HG02798 (cell line): ENCODE measurements around the gene USP32.

Experiments used
- ATAC-seq: cut with Tn5 transposase; IDR thresholded peaks from one replicate; pipeline ENCODE4 v1.9.1; 2021; ENCODE audit warnings: mild to moderate bottlenecking; ENCODE audit not compliant: unreplicated experiment, poor library complexity

Gene USP32

DNA sequence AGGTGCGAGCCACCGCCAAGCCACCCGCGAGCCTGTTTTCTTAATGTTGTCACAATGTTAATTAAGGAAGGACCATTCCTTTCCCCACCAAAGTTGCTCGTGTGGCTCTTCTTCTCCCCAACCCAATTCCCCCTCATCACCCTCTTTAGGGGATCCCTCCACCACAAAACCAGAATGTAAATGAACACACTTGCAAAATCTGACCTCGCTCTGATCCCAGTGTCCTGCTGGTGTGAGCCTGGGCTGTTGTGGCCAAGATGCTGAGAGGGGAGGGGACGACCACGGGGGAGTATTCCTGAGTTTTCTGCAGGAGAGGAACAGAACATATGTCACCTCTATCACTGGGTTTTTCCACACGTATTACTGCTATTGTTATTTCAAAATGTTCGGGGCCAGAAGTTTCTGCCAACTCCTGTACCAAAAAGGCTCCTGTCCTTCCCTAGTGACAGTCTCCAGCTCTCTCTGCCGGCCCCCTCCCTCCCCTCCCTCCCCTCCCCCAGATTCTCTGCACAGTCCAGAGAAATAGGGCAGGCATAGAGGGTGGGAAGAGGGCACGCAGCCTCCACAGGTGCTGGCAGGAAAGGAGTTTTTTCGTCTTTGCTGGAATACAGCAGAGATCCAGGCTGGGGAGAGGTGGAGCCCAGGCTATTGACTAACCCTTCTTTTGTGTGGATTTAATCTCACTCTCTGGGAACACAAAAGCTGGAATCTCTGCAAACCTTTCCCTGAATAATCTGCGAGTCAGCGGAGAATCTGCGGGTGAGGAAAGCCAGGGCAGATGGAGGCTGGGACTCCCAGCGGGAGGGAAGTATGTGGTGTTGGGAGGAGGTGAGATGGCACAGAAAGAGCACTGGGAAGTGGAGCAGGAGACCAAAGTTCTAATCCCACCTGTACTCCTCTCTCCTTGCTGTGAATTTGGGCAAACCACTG is 246.7 kb downstream of the USP32 start:
- ATAC-seq, result no peak

DNA sequence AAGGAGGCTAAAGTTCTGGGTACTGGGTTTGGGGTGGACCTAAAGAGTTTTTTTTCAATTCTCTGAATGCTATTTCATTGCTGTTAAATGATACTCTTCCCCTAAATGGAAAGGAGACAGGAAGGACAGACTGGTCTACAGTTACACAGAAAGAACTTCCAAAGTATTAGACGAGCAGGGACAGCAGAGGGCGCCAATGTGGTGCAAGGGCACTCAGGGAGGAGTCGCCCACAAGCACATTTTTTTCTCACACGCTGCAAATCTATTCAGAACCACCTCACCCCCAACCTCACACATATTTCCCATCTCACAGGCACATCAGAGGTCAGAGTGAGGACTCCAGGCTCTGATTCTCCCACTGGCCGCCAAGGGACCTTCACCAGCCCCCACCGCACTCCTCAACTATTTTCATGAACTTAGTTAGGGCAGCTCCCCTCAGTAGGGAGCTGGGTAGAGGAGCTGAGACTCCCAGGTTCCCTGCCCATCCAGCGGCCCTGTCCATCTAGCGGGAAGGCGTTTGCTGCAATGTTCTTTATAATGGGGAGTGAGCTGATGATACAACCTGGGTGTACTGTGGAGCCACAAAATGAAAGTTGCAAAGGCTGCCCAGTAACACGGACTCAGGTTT is 248.9 kb downstream of the USP32 start:
- ATAC-seq, result peak; percentile 67

DNA sequence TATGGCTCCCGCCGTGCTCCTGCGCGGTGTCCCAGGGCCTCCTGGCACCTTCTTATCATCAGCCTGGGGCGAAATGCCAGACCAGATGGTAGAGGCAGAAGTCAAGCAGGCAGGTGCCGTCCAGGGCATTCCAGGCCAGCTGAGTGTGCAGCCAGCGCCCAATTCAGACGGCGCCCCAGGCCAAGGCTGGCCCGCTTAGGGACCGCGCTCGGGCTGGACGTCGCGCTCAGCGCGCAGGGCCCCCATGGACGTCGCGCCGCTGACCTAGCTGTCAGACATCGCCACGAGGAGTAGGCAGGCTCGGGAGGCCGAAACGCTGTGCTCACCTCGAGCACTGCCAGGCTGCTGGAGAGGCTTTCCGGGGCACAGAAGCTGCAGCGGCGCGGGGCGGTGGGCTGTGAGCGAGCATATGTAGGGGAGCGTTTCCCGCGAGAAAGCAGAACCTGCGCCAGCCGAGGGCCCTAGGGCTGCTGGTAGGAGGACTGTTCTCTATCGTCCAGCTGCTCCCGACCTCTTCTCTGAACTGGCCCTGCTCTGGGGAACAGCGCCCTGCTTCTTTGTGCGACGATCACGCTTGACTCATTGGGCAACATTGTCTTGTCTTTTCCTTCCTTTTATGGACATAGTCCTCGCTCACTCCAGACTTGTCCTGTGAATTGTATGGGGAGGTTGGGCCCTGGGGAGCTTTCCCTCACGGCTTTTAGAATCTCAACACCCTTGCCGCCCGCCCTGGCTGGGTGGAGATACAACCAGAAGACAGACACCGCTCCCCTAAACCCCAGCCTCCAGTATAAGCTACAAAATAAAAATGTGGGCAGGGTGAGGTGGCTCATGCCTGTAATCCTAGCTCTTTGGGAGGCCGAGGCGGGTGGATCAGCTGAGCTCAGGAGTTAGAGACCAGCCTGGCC is 250.6 kb downstream of the USP32 start:
- ATAC-seq, result no peak

DNA sequence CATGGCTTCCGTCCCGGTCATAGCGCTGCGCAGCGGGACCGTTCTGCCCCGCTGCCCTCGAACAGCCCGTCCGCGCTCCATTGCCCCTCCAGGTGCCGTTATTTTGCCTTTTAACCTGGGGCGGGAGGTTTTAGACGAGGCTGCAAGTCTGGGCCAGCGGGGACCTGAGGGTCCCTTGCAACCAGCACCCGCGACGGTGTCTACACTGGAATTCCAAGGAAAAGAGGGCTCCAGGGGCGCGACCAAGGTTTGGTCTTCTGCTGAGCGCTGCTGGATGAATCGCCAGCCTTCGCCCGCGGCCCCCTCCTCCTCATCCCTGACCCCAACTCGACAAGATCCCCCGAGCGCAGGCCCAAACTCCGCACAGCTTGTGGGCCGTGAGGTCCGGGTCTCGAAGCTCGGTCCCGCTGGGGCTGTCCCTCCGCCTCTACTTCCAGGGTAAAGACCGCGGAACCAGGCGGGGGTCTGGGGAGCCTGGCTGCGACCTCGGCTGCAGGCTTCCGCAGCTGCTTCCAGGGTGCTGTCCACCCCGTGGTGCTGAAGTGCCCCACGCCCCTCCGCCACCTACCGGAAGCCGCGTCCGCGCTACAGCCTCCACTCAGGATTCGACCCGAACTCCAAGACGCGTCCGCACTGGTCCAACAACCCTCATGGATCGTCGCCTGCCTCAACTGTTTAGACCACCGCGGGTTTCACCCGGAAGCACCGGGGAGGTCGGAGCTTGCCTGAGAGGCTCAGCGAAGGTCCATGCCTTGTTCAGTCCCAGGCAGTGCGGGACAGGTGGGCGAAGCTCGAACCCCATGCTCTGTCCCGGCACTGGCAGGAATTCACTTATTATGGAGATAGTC is 252.3 kb downstream of the USP32 start:
- no peak for ATAC-seq

DNA sequence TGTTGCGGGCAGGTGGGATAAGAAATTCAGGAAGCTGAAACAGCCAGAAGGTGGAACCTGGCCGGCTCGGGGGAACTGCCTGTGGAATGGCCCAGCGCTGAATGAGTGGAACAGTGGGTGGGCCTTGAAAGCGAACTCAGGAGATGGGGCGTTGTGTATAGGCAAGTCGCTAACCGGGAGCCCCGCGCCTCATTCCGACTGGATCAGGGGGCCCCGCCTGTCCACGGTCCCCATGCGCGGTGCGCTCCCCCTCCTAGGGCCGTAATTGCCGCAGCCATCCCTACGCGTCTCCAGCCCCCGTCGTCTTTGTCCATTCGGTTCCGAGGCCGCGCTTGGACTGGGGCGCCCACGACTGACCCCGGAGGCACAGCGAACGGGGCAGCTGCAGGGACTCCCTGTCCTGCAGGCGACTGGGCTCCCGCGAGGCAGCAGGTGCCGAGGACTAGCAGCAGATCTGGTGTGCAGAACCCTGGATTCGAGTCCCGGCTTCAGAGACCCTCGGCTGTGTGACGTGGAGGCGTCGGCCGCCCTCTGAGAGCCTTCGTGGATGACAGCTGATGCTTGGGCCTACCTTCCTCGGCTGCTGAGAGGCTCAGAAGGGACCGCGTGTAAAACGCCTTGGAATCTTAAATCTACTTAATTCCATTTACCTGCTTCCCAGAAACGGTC is 253.0 kb downstream of the USP32 start:
- ATAC-seq, result no peak

DNA sequence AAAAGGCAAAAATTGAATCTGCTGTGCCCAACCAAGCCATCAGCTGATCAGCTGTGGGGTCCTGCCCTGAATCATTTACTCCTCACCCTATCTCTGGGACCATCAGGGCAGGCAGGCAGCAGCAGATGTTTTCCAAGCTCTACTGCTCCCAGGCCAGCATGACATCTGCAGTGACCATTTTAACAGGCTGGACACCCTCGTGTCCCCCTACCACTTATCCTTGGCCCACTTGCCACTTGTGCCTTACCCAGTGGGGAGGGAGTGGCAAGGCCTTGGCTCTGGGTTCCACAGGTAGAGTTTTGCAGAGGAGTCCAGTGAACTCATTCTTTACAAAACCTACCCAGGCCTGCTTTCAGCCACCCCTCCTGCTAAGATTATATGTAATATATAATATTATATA is 254.2 kb downstream of the USP32 start:
- ATAC-seq, result no peak

DNA sequence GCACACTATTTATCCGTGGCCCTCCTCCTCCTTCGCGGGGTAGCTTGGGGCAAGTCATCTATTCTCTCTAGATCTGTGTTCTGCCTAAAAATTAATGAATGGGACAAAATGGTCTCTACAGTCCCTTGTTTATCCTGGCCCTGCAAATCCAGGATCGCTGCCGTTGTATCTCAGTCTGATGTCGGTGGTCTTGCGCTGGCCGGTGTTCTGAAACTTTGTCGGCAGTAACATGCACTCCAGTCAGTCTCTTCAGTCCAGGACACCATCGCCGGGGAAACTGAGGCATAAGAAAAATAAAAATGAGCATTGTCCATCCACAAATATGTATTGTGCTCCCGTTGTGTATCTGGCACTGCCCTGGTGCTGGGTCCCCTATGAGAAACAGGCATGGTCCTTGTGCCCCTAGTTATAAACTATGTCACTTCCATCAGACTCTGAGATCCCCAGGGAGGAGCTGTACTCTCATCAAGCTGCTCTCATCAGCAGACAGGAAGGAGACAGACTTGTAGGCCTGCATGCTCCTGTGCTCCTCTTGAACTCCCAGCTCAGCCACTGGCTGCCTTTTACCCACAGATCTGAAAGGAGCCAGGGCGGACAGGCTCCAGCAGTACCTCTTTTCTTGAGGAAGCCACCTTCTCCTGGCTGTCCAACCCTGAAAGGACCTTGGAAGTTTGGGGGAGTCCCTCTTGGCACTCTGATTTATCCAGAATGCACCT is 255.8 kb downstream of the USP32 start:
- ATAC-seq, result no peak

DNA sequence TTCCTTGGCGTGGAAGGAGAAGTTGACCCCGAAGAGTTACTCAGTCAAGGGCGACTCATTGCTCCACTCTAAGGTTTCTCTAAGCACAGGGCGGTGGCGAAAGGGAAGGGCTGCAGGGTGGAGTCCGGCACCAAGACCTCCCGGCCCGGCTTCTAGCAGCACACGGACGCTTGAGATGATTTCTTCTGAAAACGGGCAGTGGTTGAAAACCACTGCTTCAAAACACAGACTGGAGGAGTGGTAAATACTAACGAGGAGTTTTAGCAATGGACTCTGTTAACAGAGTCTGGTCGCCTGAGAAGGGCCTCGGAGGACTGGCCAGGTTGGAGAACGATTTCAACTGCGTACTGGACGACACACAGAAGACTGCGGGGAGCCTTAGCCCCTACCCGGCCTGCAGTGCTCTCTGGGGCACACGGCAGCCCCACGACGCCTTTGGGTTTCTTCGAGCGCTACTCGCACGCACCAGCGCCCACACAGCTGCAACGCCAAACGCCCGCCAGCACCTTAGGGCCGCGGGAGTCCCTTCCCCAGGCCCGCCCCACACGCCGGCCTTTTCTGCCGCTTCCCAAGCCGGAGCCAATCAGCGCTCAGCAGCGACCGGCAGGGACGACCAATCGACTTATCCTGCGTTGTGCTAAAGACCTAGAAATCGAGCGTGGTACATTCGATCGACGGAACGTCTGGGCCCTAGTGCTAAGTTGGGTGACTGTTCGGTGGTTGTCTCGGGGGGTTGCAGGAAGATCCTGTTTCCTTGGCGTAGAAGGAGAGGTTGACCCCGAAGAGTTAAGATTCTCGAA is 256.6 kb downstream of the USP32 start:
- ATAC-seq, result peak; percentile 94

DNA sequence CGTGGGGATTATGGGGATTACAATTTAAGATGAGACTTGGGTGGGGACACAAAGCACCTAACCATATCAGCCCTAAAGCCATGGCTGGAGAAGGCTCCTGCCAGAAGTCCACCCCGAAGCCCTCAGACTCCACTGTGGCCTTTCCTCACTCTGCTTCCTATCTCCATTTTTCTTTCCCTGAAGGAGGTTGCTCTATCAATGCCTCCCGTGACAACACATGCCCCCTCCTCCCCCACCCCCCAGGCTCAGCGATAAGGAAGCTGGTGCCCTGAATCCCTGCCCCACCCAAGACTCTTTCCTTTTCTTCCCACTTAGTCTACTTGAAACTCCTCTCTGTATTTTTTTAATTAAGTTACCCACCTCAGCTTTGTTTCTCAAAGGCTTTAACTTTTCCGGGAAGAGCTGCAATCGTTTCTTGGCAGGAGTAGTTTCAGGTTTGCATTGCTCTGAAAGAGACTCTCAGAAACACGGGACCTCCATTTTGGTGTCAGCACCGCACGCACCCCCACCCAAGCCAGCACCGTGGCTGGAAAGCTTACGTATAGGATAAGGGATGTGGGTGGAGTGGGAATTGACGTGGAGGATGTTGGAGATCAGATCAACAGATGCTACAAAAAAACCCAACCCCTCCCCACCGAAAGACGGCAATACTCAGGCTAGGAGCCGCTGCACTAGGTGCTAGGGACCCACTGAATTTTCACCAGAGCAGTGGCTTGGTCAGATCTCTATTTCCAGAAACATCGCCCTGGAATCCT is 257.4 kb downstream of the USP32 start:
- ATAC-seq, result peak; percentile 6

DNA sequence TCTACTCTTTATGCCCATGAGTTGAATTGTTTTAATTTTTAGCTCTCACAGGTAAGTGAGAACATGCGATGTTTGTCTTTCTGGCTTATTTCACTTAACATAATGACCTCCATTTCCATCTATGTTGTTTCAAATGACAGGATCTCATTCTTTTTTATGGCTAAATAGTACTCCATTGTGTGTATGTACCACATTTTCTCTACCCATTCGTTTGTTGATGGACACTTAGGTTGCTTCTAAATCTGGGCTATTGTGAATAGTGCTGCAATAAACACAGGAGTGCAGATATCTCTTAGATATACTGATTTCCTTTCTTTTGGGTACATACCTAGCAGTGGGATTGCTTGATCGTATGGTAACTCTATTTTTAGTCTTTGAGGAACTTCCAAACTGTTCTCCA is 261.5 kb downstream of the USP32 start:
- no peak for ATAC-seq

DNA sequence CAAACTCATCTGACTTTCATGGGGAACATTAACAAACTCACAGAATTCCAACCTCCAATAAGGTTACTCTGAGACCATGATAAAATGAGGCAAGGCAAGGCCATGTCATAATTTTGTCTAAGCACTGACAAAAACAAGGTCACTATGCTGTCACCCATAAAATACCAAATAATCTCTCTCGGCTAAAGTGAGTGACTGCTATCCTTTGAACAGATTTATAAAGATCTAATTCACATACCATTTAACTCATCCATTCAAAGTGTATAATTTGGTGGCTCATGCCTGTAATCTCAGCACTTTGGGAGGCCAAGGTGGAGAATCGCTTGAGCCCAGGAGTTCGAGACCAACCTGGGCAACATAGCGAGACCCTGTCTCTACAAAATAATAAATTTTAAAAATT is 262.8 kb downstream of the USP32 start:
- no peak for ATAC-seq
